K562 (cell line): Measurements from ENCODE around the gene PITPNC1.

Experiments
- ARID4B ChIP-seq: sonication (generic); formaldehyde crosslinking; IDR thresholded peaks from 2 replicates; pipeline ENCODE4 v1.8.0; 2022; ENCODE audit warnings: mild to moderate bottlenecking, missing genetic modification reagents
- CHD4 ChIP-seq: fragments of 200-600 bp; sonication (generic); IDR thresholded peaks from 3 replicates; pipeline ENCODE4 v1.6.1; 2012; ENCODE audit warnings: low read depth, mild to moderate bottlenecking, mixed read lengths, low read length, inconsistent platforms; ENCODE audit not compliant: insufficient read depth, insufficient replicate concordance, poor library complexity, severe bottlenecking
- CTCF ChIP-seq, 3 experiments: IDR thresholded peaks in 2 of 3; conservative IDR thresholded peaks in 1 of 3; 2 replicates each; pipeline ENCODE4 v1.5.1; 2011 to 2012; ENCODE audit warnings: low read length in 3 of 3, mild to moderate bottlenecking in 3 of 3, control low read depth in 2 of 3, improper control_type of control experiment in 1 of 3, inconsistent platforms in 1 of 3, low read depth in 1 of 3, mixed read lengths in 1 of 3, moderate library complexity in 1 of 3; ENCODE audit not compliant: insufficient read depth in 2 of 3
- FOXK2 ChIP-seq, 2 experiments: fragments of 450-650 bp; IDR thresholded peaks in 1 of 2; conservative IDR thresholded peaks in 1 of 2; 2 replicates each; pipeline ENCODE4 v1.6.1; 2016; ENCODE audit warnings: low read depth in 2 of 2, mild to moderate bottlenecking in 1 of 2
- MYNN ChIP-seq, 2 experiments: sonication (generic); formaldehyde crosslinking in 1 of 2; IDR thresholded peaks; 2 replicates each; pipeline versions ENCODE4 v1.5.0 to v1.6.1; 2016 to 2020; ENCODE audit warnings: antibody characterized with exemption in 1 of 2, missing genetic modification reagents in 1 of 2
- NFYB ChIP-seq: IDR thresholded peaks from 2 replicates; pipeline ENCODE4 v1.6.1; 2011; ENCODE audit warnings: mild to moderate bottlenecking, moderate library complexity; ENCODE audit not compliant: insufficient read length; ENCODE audit errors: extremely low read depth
- PHF8 ChIP-seq: fragments of 200-600 bp; sonication (generic); IDR thresholded peaks from 2 replicates; pipeline ENCODE4 v1.6.1; 2012; ENCODE audit warnings: mixed run types, mild to moderate bottlenecking, inconsistent platforms, low read length, moderate library complexity, borderline replicate concordance
- REST ChIP-seq, 2 experiments: fragments of 450-650 bp; formaldehyde crosslinking in 1 of 2; IDR thresholded peaks; 2 replicates each; pipeline versions ENCODE4 v1.4.0 to v1.6.1; 2014 to 2020; ENCODE audit warnings: mild to moderate bottlenecking in 2 of 2, borderline replicate concordance in 1 of 2, low read depth in 1 of 2
- SRF ChIP-seq, 2 experiments: fragments of 250-450, 450-650 bp in 1 of 2; sonication (Bioruptor Pico) in 1 of 2; sonication (generic) in 1 of 2; formaldehyde crosslinking; IDR thresholded peaks; 2 replicates each; pipeline versions ENCODE4 v1.5.0 to v1.5.1; 2020 to 2022; ENCODE audit warnings: mild to moderate bottlenecking in 1 of 2, missing genetic modification reagents in 1 of 2
- ZBTB9 ChIP-seq: fragments of 450-650 bp; formaldehyde crosslinking; IDR thresholded peaks from 2 replicates; pipeline ENCODE4 v1.4.0; 2020; ENCODE audit warnings: mild to moderate bottlenecking, moderate library complexity
- ZNF253 ChIP-seq: fragments of 250-450 bp; sonication (Bioruptor Pico); conservative IDR thresholded peaks from 2 replicates; pipeline ENCODE4 v1.6.1; 2021; ENCODE audit warnings: mild to moderate bottlenecking
- ZNF274 ChIP-seq: IDR thresholded peaks from 2 replicates; pipeline ENCODE4 v1.6.1; 2011; ENCODE audit warnings: low read depth, mild to moderate bottlenecking, low read length, moderate library complexity, borderline replicate concordance
- ZNF316 ChIP-seq: fragments of 450-650 bp; IDR thresholded peaks from 2 replicates; pipeline ENCODE4 v1.6.1; 2016
- ZNF785 ChIP-seq: fragments of 250-450 bp; sonication (Bioruptor Pico); IDR thresholded peaks from 2 replicates; pipeline ENCODE4 v1.4.0; 2020; ENCODE audit warnings: mild to moderate bottlenecking

- no peak for TF ChIP-seq CTCF (IDR thresholded peaks at IDR 0.05 in 2 of 3, conservative IDR thresholded peaks at IDR 0.05 in 1 of 3; ENCODE audit: insufficient read depth in 2 of 3, low read depth in 1 of 3, low read length in 3 of 3)
- no peak for TF ChIP-seq ZNF316
- no peak for TF ChIP-seq MYNN (IDR thresholded peaks at IDR 0.05)
- no peak for TF ChIP-seq MYNN (CRISPR knock-in tag; IDR thresholded peaks at IDR 0.05)
- TF ChIP-seq ZNF785 (CRISPR knock-in tag), result no peak
- TF ChIP-seq ARID4B (CRISPR knock-in tag), result no peak
- no peak for TF ChIP-seq ZNF274
- TF ChIP-seq REST (IDR thresholded peaks at IDR 0.05; ENCODE audit: borderline replicate concordance), result no peak
- TF ChIP-seq REST (CRISPR knock-in tag; IDR thresholded peaks at IDR 0.05; ENCODE audit: low read depth), result no peak
- TF ChIP-seq ZBTB9, result no peak
- no peak for TF ChIP-seq ZNF253
- TF ChIP-seq SRF (CRISPR knock-in tag; IDR thresholded peaks at IDR 0.05), result no peak
- no peak for TF ChIP-seq NFYB
- TF ChIP-seq CHD4, result no peak
- no peak for TF ChIP-seq FOXK2 (conservative IDR thresholded peaks at IDR 0.05 in 1 of 2, IDR thresholded peaks at IDR 0.05 in 1 of 2; ENCODE audit: low read depth in 2 of 2)
- no peak for TF ChIP-seq PHF8
Observed at GRCh38 chr17:67526700-67527099, 149.6 kb downstream of the PITPNC1 start.
